Gastroesophageal sphincter (tissue), 3 donors: ENCODE results near the gene NFIA.

ENCODE experiments used
- CTCF ChIP-seq, 4 experiments: fragments of 200-600 bp in 2 of 4; fragments of 450-650 bp in 2 of 4; sonication (generic) in 1 of 4; IDR thresholded peaks; one replicate each; pipeline ENCODE4 v1.5.1; 2017 to 2019; ENCODE audit warnings: antibody characterized with exemption in 4 of 4, mild to moderate bottlenecking in 2 of 4, moderate library complexity in 2 of 4
- POLR2AphosphoS5 ChIP-seq: sonication (generic); formaldehyde crosslinking; IDR thresholded peaks from one replicate; pipeline ENCODE4 v1.6.1; 2017; ENCODE audit warnings: antibody characterized with exemption

DNA sequence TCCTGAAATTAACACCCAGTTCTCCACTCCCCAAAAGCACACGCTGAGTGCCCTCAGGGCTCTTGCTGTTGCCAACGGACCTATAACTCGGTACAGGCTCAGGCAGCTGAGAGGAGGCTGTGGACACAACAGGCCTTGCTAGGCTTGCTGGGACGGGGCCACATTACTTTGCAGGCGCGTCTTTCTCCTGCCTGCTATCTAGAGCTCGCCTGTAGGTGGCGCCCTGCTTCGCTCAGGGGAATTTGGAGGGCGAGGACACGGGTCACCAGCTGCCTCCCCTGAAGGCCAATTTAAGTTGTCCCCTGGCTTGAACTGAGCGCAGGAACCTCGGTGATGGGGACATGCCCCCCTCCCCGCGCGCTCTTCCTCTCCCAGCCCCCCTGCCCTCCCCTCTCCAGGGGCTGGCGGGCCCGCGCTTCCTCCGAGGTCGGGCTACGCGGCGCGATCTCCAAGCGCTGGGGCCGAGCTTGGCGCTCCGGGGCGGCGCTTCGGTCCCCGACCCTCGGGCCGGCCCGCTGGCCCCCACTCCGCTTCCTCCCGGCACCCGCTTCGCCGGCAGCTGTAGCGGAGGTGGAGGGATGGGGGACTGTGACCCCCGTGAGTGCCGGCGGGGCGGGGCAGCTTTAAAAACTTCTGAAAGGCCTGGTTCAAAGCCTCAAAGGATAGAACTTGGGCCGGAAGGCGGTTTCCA is 32.4 kb upstream of the NFIA start:
- TF ChIP-seq CTCF (IDR thresholded peaks at IDR 0.05) (peak; percentile 96 to 98 (median 97)), POLR2AphosphoS5 (peak; percentile 74)
